GM13976 (cell line): ENCODE measurements around the gene NAP1L4.

Experiments
- DNase-seq: peaks from one replicate; pipeline ENCODE4 v3.0.0; 2012; ENCODE audit warnings: low spot score
- CTCF ChIP-seq: IDR thresholded peaks from 2 replicates; pipeline ENCODE4 v1.5.1; 2012; ENCODE audit warnings: borderline replicate concordance, mild to moderate bottlenecking; ENCODE audit not compliant: insufficient read depth; ENCODE audit errors: extremely low read depth, missing control alignments, control extremely low read depth
- in situ Hi-C: fragments of 300-500 bp; cut with MboI; formaldehyde crosslinking; loops from one replicate; pipeline ENCODE4 v1.12.0; 2022; ENCODE audit warnings: low sequenced_read_pairs, mixed read lengths, inconsistent platforms; ENCODE audit not compliant: unreplicated experiment

Gene NAP1L4

GRCh38 chr11:2963761-2964160, 28.4 kb downstream of the NAP1L4 start:
- DNase-seq = no peak
- TF ChIP-seq CTCF = no peak
- in situ Hi-C loops = no loop called here

GRCh38 chr11:2963112-2963754, 28.9 kb downstream of the NAP1L4 start:
- no peak for DNase-seq
- no peak for TF ChIP-seq CTCF
- in situ Hi-C loops = no loop called here

- no peak for DNase-seq
- in situ Hi-C loops = no loop called here
- no peak for TF ChIP-seq CTCF
These were observed 31.0 kb downstream of the NAP1L4 start for GRCh38 chr11:2961080-2961479.

GRCh38 chr11:2960139-2960538, 32.0 kb downstream of the NAP1L4 start:
- TF ChIP-seq CTCF = no peak
- in situ Hi-C loops = no loop called here
- no peak for DNase-seq

- TF ChIP-seq CTCF = no peak
- no peak for DNase-seq
- in situ Hi-C loops = no loop called here
These were observed 33.9 kb downstream of the NAP1L4 start for GRCh38 chr11:2958251-2958650.

GRCh38 chr11:2955906-2956476, 36.1 kb downstream of the NAP1L4 start:
- no peak for TF ChIP-seq CTCF
- no peak for DNase-seq
- in situ Hi-C loops = no loop called here
